HCT116 (cell line): Measurements from ENCODE around the gene ANKRD55. TPM values are rescaled to one million over a fixed set of nuclear protein-coding genes. Genes with fewer than 3 reads are reported as not detected.

ENCODE experiments used
- ATAC-seq: fragments of 200-7000 bp; cut with Tn5 transposase; 2 replicates; pipeline ENCODE4 v1.9.1; 2020; ENCODE audit warnings: mild to moderate bottlenecking, moderate library complexity
- BruUV-seq: library from RNA; stranded (reverse); fragments of 400-500 nt; replicated peaks from 2 replicates; lab custom pipeline; 2021; lab: Mats Ljungman, UMichigan
- CTCF ChIA-PET: fragments of 300-600 bp; sonication (Branson Sonifier 250); formaldehyde crosslinking; loops from one replicate; lab custom pipeline; 2021; ENCODE audit warnings: antibody characterized with exemption; lab: Charles Lee
- POLR2A ChIA-PET: fragments of 300-600, 350-600 bp; sonication (Branson Sonifier 250); formaldehyde crosslinking; loops from one replicate; lab custom pipeline; 2021; ENCODE audit warnings: antibody characterized with exemption; lab: Charles Lee
- RAD21 ChIA-PET, 2 experiments: fragments of 300-600 bp; sonication (Branson Sonifier 250); formaldehyde crosslinking; loops; one replicate each; lab custom pipeline; 2023; ENCODE audit warnings: low total read pairs in 2 of 2; ENCODE audit not compliant: uncharacterized antibody in 2 of 2, unreplicated experiment in 2 of 2, low non-redundant PET in 1 of 2; lab: Charles Lee
- DNase-seq: peaks from one replicate; pipeline ENCODE4 v3.0.0-alpha.2; 2010; ENCODE audit warnings: low read depth, low spot score
- H2AFZ ChIP-seq: fragments of 200-600 bp; shearing (Covaris generic), sonication (generic); 2 replicates; pipeline ENCODE4 v1.6.1; 2017; ENCODE audit warnings: low read depth, mixed run types, mixed read lengths, antibody characterized with exemption, low read length; ENCODE audit not compliant: poor library complexity, severe bottlenecking
- H3K27ac ChIP-seq: 2 replicates; pipeline ENCODE4 v1.5.1; 2012; ENCODE audit warnings: low read depth, low read length
- H3K27me3 ChIP-seq: fragments of 200-600 bp; sonication (generic); 2 replicates; pipeline ENCODE4 v1.6.1; 2016; ENCODE audit warnings: mixed run types, low read length, mixed read lengths; ENCODE audit not compliant: insufficient read depth
- H3K36me3 ChIP-seq, 2 experiments: fragments of 200-500 bp in 1 of 2; fragments of 200-600 bp in 1 of 2; sonication (Bioruptor generic) in 1 of 2; sonication (generic) in 1 of 2; 2 replicates each; pipeline versions ENCODE4 v1.5.1 to v1.6.1; 2014 to 2016; ENCODE audit warnings: low read length in 2 of 2, inconsistent platforms in 1 of 2, mixed read lengths in 1 of 2, mixed run types in 1 of 2; ENCODE audit not compliant: insufficient read depth in 2 of 2, control insufficient read depth in 1 of 2
- H3K4me1 ChIP-seq, 2 experiments: fragments of 200-600 bp in 1 of 2; sonication (generic) in 1 of 2; 2 replicates each; pipeline versions ENCODE4 v1.5.1 to v1.6.1; 2012 to 2017; ENCODE audit warnings: low read length in 2 of 2, inconsistent platforms in 1 of 2, mild to moderate bottlenecking in 1 of 2, mixed read lengths in 1 of 2, mixed run types in 1 of 2, moderate library complexity in 1 of 2; ENCODE audit not compliant: insufficient read depth in 2 of 2, control insufficient read depth in 1 of 2
- H3K4me2 ChIP-seq: fragments of 200-600 bp; sonication (generic); 2 replicates; pipeline ENCODE4 v1.6.1; 2017; ENCODE audit warnings: mixed run types, low read length, mixed read lengths
- H3K4me3 ChIP-seq, 2 experiments: fragments of 200-600 bp in 1 of 2; sonication (generic) in 1 of 2; replicated peaks in 1 of 2; 2 replicates each; pipeline ENCODE4 v1.5.1; 2011 to 2016; ENCODE audit warnings: low read length in 2 of 2, control low read depth in 1 of 2, low read depth in 1 of 2, mild to moderate bottlenecking in 1 of 2, mixed read lengths in 1 of 2, mixed run types in 1 of 2
- H3K79me2 ChIP-seq: fragments of 200-600 bp; sonication (generic); 2 replicates; pipeline ENCODE4 v1.6.1; 2017; ENCODE audit warnings: mild to moderate bottlenecking, mixed run types, low read length, moderate library complexity, mixed read lengths; ENCODE audit not compliant: insufficient read depth
- H3K9ac ChIP-seq: fragments of 200-600 bp; sonication (generic); 2 replicates; pipeline ENCODE4 v1.6.1; 2016; ENCODE audit warnings: low read length, mixed read lengths
- H3K9me2 ChIP-seq: fragments of 200-600 bp; sonication (generic), shearing (Covaris generic); 2 replicates; pipeline ENCODE4 v1.6.1; 2017; ENCODE audit warnings: mixed run types, mild to moderate bottlenecking, moderate library complexity; ENCODE audit not compliant: insufficient read depth
- H3K9me3 ChIP-seq, 2 experiments: fragments of 200-500 bp in 1 of 2; fragments of 200-600 bp in 1 of 2; sonication (Bioruptor generic) in 1 of 2; sonication (generic) in 1 of 2; 2 replicates each; pipeline ENCODE4 v1.6.1; 2014 to 2017; ENCODE audit warnings: low read length in 2 of 2, mixed read lengths in 2 of 2, inconsistent platforms in 1 of 2, low read depth in 1 of 2, mild to moderate bottlenecking in 1 of 2, mixed run types in 1 of 2, moderate library complexity in 1 of 2; ENCODE audit not compliant: control insufficient read depth in 1 of 2, insufficient read depth in 1 of 2
- H4K20me1 ChIP-seq: fragments of 200-600 bp; sonication (generic), shearing (Covaris generic); 2 replicates; pipeline ENCODE4 v1.6.1; 2017; ENCODE audit warnings: mixed run types, mild to moderate bottlenecking, moderate library complexity; ENCODE audit not compliant: insufficient read depth
- ATF3 ChIP-seq: IDR thresholded peaks from 2 replicates; pipeline ENCODE4 v1.6.1; 2012
- CBX3 ChIP-seq: IDR thresholded peaks from 2 replicates; pipeline ENCODE4 v1.6.1; 2012; ENCODE audit warnings: low read depth
- CEBPB ChIP-seq: IDR thresholded peaks from 2 replicates; pipeline ENCODE4 v1.6.1; 2012; ENCODE audit warnings: low read depth
- CTCF ChIP-seq, 3 experiments: fragments of 200-600 bp in 1 of 3; sonication (generic) in 1 of 3; IDR thresholded peaks in 2 of 3; conservative IDR thresholded peaks in 1 of 3; 2 replicates each; pipeline ENCODE4 v1.5.1; 2012 to 2017; ENCODE audit warnings: low read depth in 2 of 3, low read length in 2 of 3, antibody characterized with exemption in 1 of 3, borderline replicate concordance in 1 of 3, control low read depth in 1 of 3, mild to moderate bottlenecking in 1 of 3, mixed read lengths in 1 of 3, mixed run types in 1 of 3, moderate library complexity in 1 of 3; ENCODE audit not compliant: insufficient read depth in 1 of 3
- ELF1 ChIP-seq: IDR thresholded peaks from 2 replicates; pipeline ENCODE4 v1.6.1; 2012; ENCODE audit warnings: low read depth, borderline replicate concordance
- EZH2 ChIP-seq: fragments of 200-600 bp; sonication (generic); IDR thresholded peaks from 2 replicates; pipeline ENCODE4 v1.6.1; 2017; ENCODE audit warnings: antibody characterized with exemption, mixed run types
- EZH2phosphoT487 ChIP-seq: fragments of 200-600 bp; IDR thresholded peaks from 2 replicates; pipeline ENCODE4 v1.6.1; 2018; ENCODE audit warnings: antibody characterized with exemption, borderline replicate concordance
- MAX ChIP-seq: IDR thresholded peaks from 2 replicates; pipeline ENCODE4 v1.6.1; 2012
- POLR2A ChIP-seq: IDR thresholded peaks from 2 replicates; pipeline ENCODE4 v1.7.0; 2011; ENCODE audit warnings: borderline replicate concordance; ENCODE audit not compliant: insufficient read depth, insufficient read length; ENCODE audit errors: extremely low read depth
- REST ChIP-seq: IDR thresholded peaks from 2 replicates; pipeline ENCODE4 v1.6.1; 2012; ENCODE audit warnings: low read depth
- SP1 ChIP-seq: IDR thresholded peaks from 2 replicates; pipeline ENCODE4 v1.6.1; 2012; ENCODE audit warnings: low read depth
- SRF ChIP-seq: IDR thresholded peaks from 2 replicates; pipeline ENCODE4 v1.6.1; 2012; ENCODE audit warnings: low read depth
- YY1 ChIP-seq: IDR thresholded peaks from 2 replicates; pipeline ENCODE4 v1.6.1; 2011; ENCODE audit warnings: low read length, low read depth, moderate library complexity, mild to moderate bottlenecking; ENCODE audit not compliant: insufficient replicate concordance; ENCODE audit errors: extremely low read depth
- ZBTB33 ChIP-seq: IDR thresholded peaks from 2 replicates; pipeline ENCODE4 v1.6.1; 2011; ENCODE audit warnings: mild to moderate bottlenecking, low read length, moderate library complexity; ENCODE audit not compliant: insufficient replicate concordance; ENCODE audit errors: extremely low read depth
- ZFX ChIP-seq: fragments of 450-650 bp; IDR thresholded peaks from 2 replicates; pipeline ENCODE4 v1.6.1; 2017
- intact Hi-C: fragments of 100-400 bp; cut with micrococcal nuclease; formaldehyde crosslinking; loops from 2 replicates; pipeline ENCODE4 v1.10.0; 2022
- total RNA-seq: library from RNA; stranded (reverse); gene quantifications from one replicate; pipeline ENCODE4 v1.2.1, GENCODE V29; 2021; ENCODE audit not compliant: unreplicated experiment

The ANKRD55 gene
- total RNA-seq, 1 experiment from 2014 or later = not detected

GRCh38 chr5:56262279-56262678 lies 29.1 kb upstream of the ANKRD55 start (continued):
- no peak for TF ChIP-seq CTCF (IDR thresholded peaks at IDR 0.05 in 2 of 3, conservative IDR thresholded peaks at IDR 0.05 in 1 of 3; ENCODE audit: borderline replicate concordance in 1 of 3, insufficient read depth in 1 of 3, low read depth in 2 of 3, low read length in 2 of 3)
- TF ChIP-seq YY1 = no peak
- no peak for TF ChIP-seq ZBTB33
- TF ChIP-seq ATF3 = no peak
- no peak for TF ChIP-seq ZFX

GRCh38 chr5:56259002-56259511 lies 25.9 kb upstream of the ANKRD55 start:
- POLR2A ChIA-PET = no interaction called here
- ATAC-seq = no peak

More at GRCh38 chr5:56259002-56259511, 25.9 kb upstream of the ANKRD55 start:
- H3K4me2 ChIP-seq = no peak overlapping the region
- BruUV-seq = no TSS peak
- no peaks in the 10 kb centered on the region for H3K9me2 ChIP-seq
- RAD21 ChIA-PET = no interaction called here
- no peaks in the 10 kb centered on the region for H4K20me1 ChIP-seq
- no peaks in the 10 kb centered on the region for H3K27me3 ChIP-seq
- DNase-seq = no peak
- H3K9me3 ChIP-seq = no peaks in the 10 kb centered on the region
- H3K4me1 ChIP-seq = peaks cover 0 to under 1% of the 10 kb centered on the region in 2 experiments; a peak in 1 of 4 replicates
- no peak overlapping the region for H3K27ac ChIP-seq
- H3K9ac ChIP-seq = no peak overlapping the region
- no peak overlapping the region for H2AFZ ChIP-seq
- no peaks in the 10 kb centered on the region for H3K79me2 ChIP-seq
- TF ChIP-seq EZH2 (no peak), REST (no peak), CBX3 (no peak), POLR2A (no peak), ELF1 (no peak), SP1 (no peak), MAX (no peak), YY1 (no peak), SRF (no peak), EZH2phosphoT487 (no peak), CEBPB (no peak)
- CTCF ChIA-PET = interaction anchor here (0.9 kb wide), 1 partner anchor 10 kb away, joined by 3 read pairs; no protein-coding TSS in a partner anchor
- H3K4me3 ChIP-seq = no peak overlapping the region
- intact Hi-C loops = no loop called here
- no peaks in the 10 kb centered on the region for H3K36me3 ChIP-seq
